ENCODE measurements around the gene QPRT. TPM values are rescaled to one million over a fixed set of nuclear protein-coding genes. Genes with fewer than 3 reads are reported as not detected.
"Not testable (repeated sequence)": the region's sequence is repeated elsewhere in the genome, so short reads cannot be mapped to it uniquely, and the experiment has no call there.

The QPRT gene
- total and polyA plus RNA-seq, 4 donors = 79.4 to 143 (median 100) TPM

- 72% methylated on average over 35 of the region's 35 CpGs for WGBS
- H3K9me3 ChIP-seq (ENCODE audit: control insufficient read depth in 4 of 4, low read length in 3 of 4) = no peaks in the 10 kb centered on the region
- H3K36me3 ChIP-seq (ENCODE audit: control insufficient read depth in 4 of 4, insufficient read depth in 3 of 4, low read depth in 1 of 4, low read length in 3 of 4) = no peaks in the 10 kb centered on the region
- H3K4me3 ChIP-seq (ENCODE audit: low read depth in 1 of 3, low read length in 3 of 3) = no peak overlapping the region
- TF ChIP-seq NR2F2 (IDR thresholded peaks at IDR 0.05) (no peak), HNF4A (conservative IDR thresholded peaks at IDR 0.05) (peak in 1 of 2 donors; percentile 46), FOXA1 (IDR thresholded peaks at IDR 0.05) (no peak)
- no peak overlapping the region for H3K9ac ChIP-seq (ENCODE audit: low read depth in 1 of 2, low read length in 2 of 2)
- peak overlapping the region in 1 of 2 donors; percentile 18 for H3K27ac ChIP-seq (ENCODE audit: low read depth in 1 of 2, low read length in 2 of 2)
- H3K4me1 ChIP-seq (ENCODE audit: control insufficient read depth in 4 of 4, insufficient read depth in 4 of 4, low read length in 3 of 4) = no peaks in the 10 kb centered on the region
- H3K27me3 ChIP-seq (ENCODE audit: control insufficient read depth in 4 of 4, insufficient read depth in 4 of 4, low read length in 3 of 4) = no peaks in the 10 kb centered on the region
- peak; percentile 49 for DNase-seq (ENCODE audit: low spot score)
Measured at GRCh38 chr16:29664091-29664921, 14.7 kb upstream of the QPRT start.

GRCh38 chr16:29665294-29666077 is 13.5 kb upstream of the QPRT start:
- H3K36me3 ChIP-seq (ENCODE audit: control insufficient read depth in 4 of 4, insufficient read depth in 3 of 4, low read depth in 1 of 4, low read length in 3 of 4) = no peaks in the 10 kb centered on the region
- 78% methylated on average over 15 of the region's 15 CpGs for WGBS
- no peak for DNase-seq (ENCODE audit: low spot score)
- H3K9ac ChIP-seq (ENCODE audit: low read depth in 1 of 2, low read length in 2 of 2) = no peak overlapping the region
- no peak overlapping the region for H3K4me3 ChIP-seq (ENCODE audit: low read depth in 1 of 3, low read length in 3 of 3)
- H3K27me3 ChIP-seq (ENCODE audit: control insufficient read depth in 4 of 4, insufficient read depth in 4 of 4, low read length in 3 of 4) = no peaks in the 10 kb centered on the region
- H3K27ac ChIP-seq (ENCODE audit: low read depth in 1 of 2, low read length in 2 of 2) = no peak overlapping the region
- no peaks in the 10 kb centered on the region for H3K9me3 ChIP-seq (ENCODE audit: control insufficient read depth in 4 of 4, low read length in 3 of 4)
- TF ChIP-seq ZBTB33 (IDR thresholded peaks at IDR 0.05) = no peak
- TF ChIP-seq CTCF (IDR thresholded peaks at IDR 0.05; ENCODE audit: low read depth, low read length, missing input control) = no peak
- TF ChIP-seq FOXA1 (IDR thresholded peaks at IDR 0.05) = no peak
- no peak for TF ChIP-seq RXRA (IDR thresholded peaks at IDR 0.05)
- TF ChIP-seq EGR1 (IDR thresholded peaks at IDR 0.05; ENCODE audit: low read depth in 2 of 2) = no peak
- no peak for TF ChIP-seq TAF1 (conservative IDR thresholded peaks at IDR 0.05)
- H3K4me1 ChIP-seq (ENCODE audit: control insufficient read depth in 4 of 4, insufficient read depth in 4 of 4, low read length in 3 of 4) = no peaks in the 10 kb centered on the region

GRCh38 chr16:29667322-29667610 is 11.7 kb upstream of the QPRT start:
- not testable (repeated sequence) for DNase-seq (ENCODE audit: low spot score); H3K4me3 ChIP-seq (ENCODE audit: low read depth in 1 of 3, low read length in 3 of 3); H3K36me3 ChIP-seq (ENCODE audit: control insufficient read depth in 4 of 4, insufficient read depth in 3 of 4, low read depth in 1 of 4, low read length in 3 of 4); H3K27ac ChIP-seq (ENCODE audit: low read depth in 1 of 2, low read length in 2 of 2); H3K4me1 ChIP-seq (ENCODE audit: control insufficient read depth in 4 of 4, insufficient read depth in 4 of 4, low read length in 3 of 4); H3K27me3 ChIP-seq (ENCODE audit: control insufficient read depth in 4 of 4, insufficient read depth in 4 of 4, low read length in 3 of 4); H3K9ac ChIP-seq (ENCODE audit: low read depth in 1 of 2, low read length in 2 of 2); H3K9me3 ChIP-seq (ENCODE audit: control insufficient read depth in 4 of 4, low read length in 3 of 4)
- 89% methylated on average over 6 of the region's 6 CpGs for WGBS

All from liver (tissue), 9 donors.